ENCODE results near the gene CNN3.

Gene CNN3

DNA sequence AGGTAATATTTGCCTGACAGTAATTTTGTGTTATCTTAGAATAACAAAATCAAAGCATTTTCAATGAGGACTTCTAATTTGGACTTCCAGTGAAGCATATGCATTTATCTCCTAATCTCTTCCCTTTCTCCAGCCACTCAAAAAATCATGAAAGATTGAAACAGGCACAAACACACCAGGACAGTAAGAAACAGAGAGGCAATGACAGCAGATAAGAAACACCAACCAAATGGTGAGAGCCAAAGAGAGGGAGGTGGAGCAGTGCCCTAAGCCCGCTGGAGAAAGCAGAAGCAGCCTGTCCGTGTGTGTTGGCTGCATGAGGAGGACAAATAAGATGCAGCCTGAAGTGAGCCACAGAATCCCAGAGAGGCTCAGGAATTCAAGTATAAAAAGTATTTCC, 67.7 kb downstream of the CNN3 start:
- H3K4me3 ChIP-seq (ENCODE audit: low read depth, low read length) = no peak overlapping the region

GRCh38 chr1:94858276-94858675, 68.6 kb downstream of the CNN3 start:
- no peak overlapping the region for H3K4me3 ChIP-seq (ENCODE audit: low read depth, low read length)

DNA sequence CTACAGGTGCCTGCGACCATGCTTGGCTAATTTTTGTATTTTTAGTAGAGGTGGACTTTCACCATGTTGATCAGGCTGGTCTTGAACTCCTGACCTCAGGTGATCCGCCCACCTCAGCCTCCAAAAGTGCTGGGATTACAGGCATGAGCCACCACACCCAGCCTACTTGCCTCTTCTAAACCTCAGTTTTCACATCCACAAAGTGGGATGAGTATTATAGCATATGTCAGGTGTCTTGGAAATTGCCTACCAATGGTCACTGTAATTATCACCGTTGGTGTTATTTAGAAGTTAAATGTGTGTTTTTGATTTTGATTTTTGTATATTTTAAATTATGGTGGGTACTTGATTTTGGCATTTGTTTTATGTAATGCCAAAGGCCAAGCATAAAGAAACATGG, 70.0 kb downstream of the CNN3 start:
- H3K4me3 ChIP-seq (ENCODE audit: low read depth, low read length) = no peak overlapping the region

- no peak overlapping the region for H3K4me3 ChIP-seq (ENCODE audit: low read depth, low read length)
Measured at GRCh38 chr1:94856004-94856403, 70.9 kb downstream of the CNN3 start.

GRCh38 chr1:94855307-94855700, 71.6 kb downstream of the CNN3 start:
- no peak overlapping the region for H3K4me3 ChIP-seq (ENCODE audit: low read depth, low read length)

DNA sequence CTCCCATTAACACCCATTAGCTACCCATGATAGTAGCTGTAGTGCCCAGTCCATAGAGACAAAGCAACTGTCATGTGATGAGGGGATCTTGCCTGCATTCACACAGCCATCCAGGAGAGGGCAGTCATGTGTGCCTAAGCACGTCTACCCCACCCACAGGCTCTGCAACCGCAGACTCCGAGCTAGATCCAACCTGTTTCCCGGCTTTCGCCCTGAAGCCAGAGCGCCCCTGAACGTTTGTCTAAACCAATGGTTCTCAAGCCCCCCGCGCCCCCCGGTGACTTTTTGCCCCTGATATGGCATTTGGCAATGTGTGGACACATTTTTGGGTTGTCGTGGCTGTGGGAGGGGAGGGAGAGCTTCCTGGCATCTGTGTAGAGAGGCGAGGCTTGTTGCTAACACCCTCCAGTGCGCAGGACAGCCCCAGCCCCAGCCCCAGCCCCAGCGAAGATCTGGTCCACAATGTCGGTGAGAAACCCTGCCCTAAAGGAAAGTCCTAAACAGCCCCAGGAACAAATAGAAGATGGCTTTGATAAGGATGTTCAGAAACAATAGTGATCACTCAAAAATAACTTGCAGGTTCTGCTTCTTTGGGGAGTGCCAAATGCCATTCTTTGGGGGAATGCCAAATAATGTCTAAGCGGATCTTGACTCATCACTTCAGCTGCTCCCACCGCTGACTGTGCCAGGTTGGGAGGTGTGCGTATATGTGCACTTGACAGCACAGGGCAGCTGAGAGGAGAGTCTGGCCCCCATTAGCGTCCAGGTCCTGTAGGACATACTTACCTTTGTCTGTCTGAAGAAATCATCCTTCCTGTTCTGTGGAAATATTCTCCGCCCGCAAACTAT, 72.2 kb downstream of the CNN3 start:
- H3K4me3 ChIP-seq (ENCODE audit: low read depth, low read length) = peak overlapping the region; percentile 25

DNA sequence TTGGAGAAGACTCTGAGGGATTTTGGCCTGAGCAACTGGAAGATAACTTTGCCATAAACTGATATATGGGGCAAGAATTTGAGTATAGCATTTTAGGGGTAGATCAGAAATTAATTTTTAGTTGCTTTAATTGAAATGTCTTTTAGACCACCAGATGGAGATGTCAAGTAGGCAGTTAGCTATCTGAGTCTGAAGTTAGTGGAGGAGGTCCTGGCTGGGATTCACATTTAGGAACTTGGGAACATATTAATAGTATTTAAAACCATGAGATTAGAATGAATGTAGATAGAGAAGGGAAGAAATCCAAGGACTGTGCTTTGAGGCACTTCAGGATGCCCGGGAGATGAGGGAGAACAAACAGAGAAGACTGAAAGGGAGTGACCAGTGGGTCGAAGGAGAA, 74.1 kb downstream of the CNN3 start:
- H3K4me3 ChIP-seq (ENCODE audit: low read depth, low read length) = no peak overlapping the region

GRCh38 chr1:94851571-94851970, 75.3 kb downstream of the CNN3 start:
- H3K4me3 ChIP-seq (ENCODE audit: low read depth, low read length) = no peak overlapping the region

Measured in iPS-11a (cell line).